ENCODE data around the gene R3HDM1.
"Not testable (repeated sequence)": the region's sequence is repeated elsewhere in the genome, so short reads cannot be mapped to it uniquely, and the experiment has no call there.

Gene R3HDM1

DNA sequence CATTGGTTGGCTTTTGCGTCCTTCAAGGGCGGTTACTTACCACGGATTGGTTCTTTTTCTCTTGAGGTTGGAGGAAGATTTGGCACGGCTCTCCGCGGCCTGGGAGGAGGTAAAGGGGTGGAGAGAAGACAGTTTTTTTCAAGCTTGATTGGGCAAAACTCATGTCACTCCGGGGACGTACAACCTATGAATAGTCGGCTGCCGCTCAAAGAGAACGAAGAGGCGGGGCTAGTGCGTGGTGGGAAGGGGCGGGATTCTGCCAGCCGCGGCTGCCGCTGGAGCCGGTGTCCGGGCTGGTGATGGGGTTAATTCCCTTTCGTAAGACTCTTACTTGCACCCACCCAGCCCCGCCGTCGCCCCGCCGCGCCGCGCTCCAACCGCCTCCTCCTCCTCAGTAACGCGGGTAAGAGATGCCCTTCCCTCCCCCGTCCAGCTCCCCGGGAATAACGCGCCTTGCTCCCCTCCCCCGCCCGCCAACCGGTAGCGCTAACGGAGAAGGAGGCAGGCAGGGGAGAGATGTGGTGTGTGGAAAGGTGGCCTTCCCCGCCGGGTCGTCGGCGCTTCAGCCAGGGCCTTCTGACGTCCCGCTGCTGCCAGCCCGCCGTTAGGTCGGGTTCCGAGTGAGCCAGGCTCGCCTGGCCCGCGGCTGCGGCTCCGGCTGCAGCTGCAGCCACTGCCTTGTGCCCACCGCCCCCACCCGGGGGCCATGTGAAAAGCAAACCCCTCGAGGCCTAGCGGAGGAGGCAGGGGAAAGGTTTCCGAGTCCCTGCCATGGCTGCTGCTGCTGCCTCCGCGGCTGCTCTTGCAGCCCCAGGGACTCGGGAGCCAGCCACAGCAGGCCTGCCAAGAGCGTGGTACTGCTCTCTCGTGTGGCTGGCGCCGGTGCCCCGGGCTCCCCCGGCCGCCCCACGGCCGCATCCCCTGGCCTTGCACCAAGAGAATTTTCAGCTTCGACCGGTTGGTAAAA lies at the start of gene R3HDM1:
Gene R3HDM1 (plus strand): TSS at position 254 of the 967 bp plus-strand sequence. CDS start 73,362 bp downstream, outside the sequence.
- FAIRE-seq = peak; percentile 99

DNA sequence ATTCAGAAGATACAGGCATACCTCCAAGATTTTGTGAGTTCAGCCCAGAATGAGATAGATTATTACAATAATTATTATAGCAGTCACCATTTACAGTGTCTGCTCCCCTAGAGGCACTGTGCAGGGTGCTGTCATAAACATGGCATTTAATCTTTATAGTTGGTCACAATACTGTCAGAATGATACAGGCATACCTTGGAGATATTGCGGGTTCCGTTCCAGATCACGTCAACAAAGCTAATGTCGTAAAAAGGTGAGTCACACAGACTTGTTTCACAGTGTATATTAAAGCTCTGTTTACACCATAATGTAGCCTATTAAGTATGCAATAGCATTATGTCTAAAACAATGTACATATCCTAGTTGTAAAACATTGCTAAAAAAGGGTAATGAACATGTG lies 45.8 kb upstream of the R3HDM1 start:
- FAIRE-seq = no peak

DNA sequence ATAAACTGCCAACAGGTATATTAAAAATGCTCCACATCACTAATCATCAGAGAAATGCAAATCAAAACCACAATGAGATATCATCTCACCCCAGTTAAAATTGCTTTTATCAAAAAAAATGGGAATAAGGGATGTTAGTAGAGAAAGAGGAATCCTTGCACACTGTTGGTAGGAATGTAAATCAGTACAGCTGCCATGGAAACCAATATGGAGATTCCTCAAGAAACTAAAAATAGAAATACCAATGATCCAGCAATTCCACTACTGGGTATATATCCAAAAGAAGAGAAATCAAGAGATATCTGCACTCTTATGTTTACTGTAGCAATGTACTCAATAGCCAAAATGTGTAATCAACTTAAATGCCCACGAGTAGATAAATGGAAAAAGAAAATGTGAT lies 40.9 kb upstream of the R3HDM1 start:
- FAIRE-seq = no peak

DNA sequence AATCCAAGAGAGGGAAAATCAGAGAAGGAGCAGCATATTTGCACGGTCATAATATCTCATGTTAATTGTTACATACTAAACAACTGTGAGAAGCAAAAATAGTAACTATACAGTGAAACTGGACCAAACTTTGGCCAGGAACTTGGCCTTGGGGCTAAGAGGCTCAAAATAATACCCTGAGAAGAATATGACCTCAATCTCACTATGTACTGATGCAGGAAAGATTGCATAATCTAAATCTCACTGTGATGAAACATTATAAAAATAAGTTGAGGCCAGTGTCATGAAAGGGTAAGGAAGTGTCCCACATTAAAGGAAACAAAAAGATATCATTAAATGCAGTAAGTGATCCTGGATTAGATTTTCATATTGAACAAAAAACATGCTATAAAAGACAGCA lies 36.8 kb upstream of the R3HDM1 start:
- FAIRE-seq = no peak

DNA sequence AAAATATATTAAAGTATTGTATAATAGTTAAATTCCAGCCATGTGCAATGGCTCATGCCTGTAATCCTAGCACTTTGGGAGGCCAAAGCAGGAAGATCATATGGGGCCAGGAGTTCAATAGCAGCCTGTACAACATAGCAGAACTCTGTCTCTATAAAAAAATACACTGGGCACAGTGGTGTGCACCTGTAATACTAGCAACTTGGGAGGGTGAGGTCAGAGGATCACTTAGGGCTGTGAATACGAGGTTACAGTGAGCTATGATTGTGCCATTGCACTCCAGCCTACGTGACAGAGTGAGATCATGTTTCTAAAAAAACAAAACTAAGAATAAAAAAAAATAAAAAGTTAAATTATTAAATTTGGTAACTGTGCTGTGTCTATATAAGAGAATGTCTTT lies 36.4 kb upstream of the R3HDM1 start:
- no peak for FAIRE-seq

DNA sequence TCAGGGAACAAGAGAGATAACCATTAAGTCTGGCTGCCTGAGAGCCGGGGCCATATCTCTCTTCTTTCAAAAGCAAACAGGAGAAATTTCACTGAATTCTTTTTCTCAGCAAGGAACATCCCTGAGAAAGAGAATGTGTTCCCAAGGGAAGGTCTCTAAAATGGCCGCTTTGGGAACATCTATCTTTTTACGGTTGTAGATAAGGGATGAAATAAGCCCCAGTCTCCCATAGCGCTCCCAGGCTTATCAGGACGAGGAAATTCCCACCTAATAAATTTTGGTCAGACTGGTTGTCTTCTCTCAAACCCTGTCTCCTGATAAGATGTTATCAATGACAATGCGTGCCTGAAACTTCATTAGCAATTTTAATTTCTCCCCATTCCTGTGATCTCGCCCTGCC lies 32.7 kb upstream of the R3HDM1 start:
- FAIRE-seq = not testable (repeated sequence)

DNA sequence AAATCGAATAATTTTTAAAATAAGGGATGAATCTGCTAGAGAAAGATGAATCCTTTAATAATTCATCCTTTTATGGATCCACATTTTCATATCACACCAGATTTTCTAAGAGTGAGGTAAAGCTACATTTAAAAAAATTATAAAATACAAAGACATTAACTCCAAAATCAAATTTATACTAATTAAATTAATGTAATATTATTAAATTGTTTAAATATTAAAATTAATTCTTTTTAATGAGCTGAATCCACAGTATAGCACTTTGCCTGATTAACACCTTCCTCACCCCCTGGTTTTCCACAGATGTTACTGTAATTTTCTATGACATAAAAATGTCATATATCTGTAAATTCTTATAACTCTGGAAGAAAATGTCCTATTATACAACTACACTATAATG lies 26.5 kb upstream of the R3HDM1 start:
- FAIRE-seq = no peak

DNA sequence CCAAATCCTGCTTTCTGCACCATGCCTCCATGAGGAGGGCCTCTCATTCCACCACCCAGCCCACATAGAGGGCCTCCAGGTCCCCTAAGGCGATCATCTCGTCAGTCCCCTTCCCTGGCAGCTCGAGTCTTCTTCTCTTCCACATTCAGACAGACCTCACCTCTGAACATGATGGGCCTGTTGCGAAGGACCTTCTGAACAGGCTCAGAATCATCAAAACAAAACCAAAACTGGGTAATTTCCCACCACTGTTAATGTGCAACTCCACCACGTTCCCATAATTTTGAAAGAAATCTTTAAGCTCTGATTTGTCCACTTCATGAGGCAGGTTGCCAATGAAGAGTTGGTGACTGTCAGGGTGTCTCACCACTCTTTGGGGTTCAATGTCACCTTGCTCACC lies 20.7 kb upstream of the R3HDM1 start:
- no peak for FAIRE-seq

DNA sequence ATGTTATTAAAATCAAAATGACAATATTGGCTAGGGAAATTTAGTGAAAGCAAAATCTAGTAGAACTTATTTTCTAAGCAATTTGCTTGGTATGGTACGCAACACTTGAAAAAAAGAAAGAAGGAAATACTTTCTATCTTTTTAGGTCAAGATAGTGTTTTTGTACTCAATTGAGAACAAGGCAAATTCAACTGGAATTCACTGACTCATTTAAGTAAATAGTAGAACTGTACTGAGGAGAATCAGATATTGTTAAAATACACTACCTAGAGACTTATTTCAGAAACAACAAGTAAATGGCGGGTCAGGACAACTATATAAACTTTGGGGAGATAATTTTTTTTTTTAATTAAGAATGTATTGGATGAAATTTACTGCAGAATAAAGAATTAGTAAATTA lies 19.2 kb upstream of the R3HDM1 start:
- no peak for FAIRE-seq

DNA sequence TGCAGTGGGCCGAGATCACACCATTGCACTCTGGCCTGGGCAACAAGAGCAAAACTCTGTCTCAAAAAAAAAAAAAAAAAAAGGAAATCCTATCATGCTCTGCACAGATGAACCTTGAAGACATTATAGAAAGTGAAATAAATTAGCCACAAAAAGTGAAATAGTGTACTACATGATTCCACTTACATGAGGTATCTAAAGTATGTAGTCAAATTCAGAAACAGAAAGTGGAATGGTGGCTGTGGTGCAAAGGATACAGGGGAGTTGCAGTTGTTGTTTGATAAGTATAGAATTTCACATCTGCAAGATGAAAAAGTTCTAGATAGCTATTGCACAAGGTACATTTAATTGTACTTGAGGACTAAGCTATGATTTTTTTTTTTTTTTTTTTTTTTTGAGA lies 5.5 kb upstream of the R3HDM1 start:
- FAIRE-seq = no peak

DNA sequence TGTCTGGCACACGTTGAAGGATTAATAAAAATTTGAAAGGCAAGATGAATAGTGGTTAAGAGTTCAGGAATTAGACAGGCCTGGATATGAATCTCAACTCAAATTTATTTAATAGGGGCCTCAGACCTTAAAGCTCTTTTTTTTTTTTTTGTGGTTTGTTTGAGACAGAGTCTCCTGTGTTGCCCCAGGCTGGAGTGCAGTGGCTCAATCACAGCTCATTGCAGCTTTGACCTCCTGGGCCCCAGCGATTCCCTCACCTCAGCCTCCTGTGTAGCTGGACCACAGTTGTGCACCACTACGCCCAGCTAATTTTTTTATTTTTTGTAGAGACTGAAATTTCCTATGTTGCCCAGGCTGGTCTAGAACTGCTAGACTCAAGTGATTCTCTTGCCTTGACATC lies 3.3 kb upstream of the R3HDM1 start:
- no peak for FAIRE-seq

DNA sequence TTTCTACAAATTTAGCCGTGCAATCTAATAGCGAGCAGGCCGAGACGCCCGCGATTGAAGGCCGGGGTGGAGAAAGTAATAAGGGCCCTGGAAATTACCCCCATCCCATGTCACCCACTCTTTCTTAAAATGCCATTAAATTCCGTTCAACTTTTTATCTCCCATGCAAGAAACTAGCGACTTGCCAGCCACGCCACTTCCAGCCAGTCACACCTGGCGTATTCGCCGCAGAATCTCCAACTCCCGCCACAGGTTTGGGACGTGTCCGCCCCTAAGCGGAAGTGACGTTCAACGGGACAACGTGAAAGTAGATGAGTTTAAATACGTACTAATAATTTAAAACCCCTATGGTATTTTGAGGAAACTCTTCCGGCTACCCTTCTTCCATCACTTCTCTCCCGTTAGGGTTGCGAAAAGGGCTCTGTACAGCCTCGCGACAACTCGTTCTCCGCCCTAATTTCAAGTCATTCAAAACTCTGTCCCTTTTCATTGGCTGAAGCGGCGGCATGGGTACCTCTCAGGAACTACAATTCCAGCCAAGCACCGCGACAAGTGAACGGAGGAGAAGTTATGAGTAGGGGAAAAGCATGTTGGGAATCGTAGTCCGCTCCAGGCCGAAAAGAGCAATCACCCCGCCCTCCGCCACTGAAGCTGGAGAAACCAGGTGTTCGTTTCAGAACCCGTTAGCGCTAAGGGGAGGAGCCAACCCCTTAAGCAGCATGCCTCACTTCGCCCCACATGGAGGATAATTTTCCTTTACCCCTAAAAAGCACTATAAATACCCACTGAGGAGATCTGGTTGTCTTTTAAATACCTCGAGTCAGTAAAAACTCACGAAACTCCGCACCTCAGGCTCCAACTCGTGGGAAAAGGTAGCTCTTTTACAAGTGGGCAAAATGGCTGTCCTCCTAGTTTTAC lies 712 bp upstream of the R3HDM1 start, which contains the start of gene ZRANB3:
Gene ZRANB3 (minus strand): TSS at position 906 of the 918 bp plus-strand sequence.
- no peak for FAIRE-seq

DNA sequence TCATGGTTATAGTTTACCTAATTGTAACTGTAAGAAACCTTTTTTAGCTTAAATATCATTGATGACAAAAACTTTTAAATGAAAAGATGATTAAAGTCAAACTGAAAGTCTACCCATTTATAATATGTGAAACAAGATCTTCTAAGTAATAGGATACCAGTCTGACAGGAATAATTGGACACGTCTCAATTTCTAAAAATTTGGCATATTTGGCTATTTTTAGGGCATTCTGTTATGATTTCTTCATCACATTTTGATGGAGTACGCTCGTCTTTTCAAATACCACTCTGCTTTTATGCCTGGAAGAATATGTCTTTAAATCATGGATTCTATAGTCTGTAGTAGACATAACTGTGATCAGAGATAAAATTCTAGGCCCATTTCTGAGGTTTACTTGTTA lies 1.3 kb downstream of the R3HDM1 start:
- no peak for FAIRE-seq

DNA sequence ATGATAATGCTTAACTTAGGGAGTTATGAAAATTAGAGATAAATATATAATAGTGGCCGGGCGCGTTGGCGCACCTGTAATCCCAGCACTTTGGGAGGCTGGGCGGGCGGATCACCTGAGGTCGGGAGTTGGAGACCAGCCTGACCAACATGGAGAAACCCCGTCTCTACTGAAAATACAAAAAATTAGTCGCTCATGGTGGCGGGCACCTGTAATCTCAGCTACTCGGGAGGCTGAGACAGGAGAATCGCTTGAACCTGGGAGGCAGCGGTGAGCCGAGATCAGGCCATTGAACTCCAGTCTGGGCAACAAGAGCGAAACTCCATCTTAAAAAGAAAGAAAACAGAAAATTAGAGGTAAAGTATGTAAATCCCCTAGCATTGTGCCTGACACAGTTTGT lies 2.3 kb downstream of the R3HDM1 start:
- FAIRE-seq = not testable (repeated sequence)

DNA sequence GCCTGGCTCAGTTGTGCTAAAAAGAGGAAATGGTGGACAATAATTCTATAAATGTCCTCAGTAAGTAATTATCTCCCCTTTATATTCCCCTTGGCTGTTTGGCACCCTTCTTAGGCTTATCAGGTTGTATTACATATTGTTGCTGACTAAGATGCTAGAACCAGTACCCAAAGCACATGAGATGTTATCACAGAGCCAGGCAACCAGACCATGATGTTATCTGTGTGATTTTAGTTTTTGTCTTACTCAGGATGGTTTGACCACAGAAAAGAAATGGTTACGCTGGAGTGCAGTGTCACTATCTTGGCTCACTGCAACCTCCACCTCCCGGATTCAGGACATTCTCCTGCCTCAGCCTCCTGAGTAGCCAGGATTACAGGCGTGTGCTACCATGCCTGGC lies 15.2 kb downstream of the R3HDM1 start:
- no peak for FAIRE-seq

DNA sequence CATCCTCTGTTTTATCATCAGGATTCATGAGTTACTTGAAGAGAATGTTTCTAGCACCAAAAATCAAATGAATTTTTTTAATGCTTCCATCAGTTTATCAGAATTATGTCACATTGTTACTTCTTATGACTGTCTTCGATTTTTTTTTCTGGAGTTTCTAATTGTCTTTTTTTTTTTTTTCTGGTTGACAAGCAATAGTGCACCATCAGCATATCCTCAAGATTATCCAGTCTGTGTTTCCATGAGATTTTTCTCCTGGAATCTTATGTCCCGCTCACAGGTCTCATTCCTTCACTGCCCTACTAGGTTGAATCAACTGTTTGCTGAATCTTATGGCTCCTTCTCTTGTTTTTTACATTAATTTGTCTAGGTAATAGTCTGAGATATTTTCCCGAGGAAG lies 16.0 kb downstream of the R3HDM1 start:
- FAIRE-seq = no peak

DNA sequence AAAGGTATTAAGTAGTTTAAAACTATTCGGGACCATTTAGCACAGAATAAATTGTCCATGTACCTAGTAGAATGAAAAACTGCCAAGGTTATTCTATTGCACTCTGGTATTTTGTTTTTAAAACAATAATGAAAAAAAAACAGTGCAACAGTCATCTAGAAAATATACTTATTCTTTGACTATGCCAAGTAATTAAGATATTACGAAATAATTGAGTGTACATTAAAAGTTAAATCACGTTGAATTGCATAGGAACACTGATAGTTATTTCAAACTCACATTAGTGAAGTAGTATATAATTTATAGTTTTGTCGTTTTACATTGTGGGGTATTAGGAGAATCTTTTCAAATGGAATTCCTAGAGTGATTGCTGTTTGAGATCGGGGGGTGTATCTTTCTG lies 20.1 kb downstream of the R3HDM1 start:
- FAIRE-seq = no peak

DNA sequence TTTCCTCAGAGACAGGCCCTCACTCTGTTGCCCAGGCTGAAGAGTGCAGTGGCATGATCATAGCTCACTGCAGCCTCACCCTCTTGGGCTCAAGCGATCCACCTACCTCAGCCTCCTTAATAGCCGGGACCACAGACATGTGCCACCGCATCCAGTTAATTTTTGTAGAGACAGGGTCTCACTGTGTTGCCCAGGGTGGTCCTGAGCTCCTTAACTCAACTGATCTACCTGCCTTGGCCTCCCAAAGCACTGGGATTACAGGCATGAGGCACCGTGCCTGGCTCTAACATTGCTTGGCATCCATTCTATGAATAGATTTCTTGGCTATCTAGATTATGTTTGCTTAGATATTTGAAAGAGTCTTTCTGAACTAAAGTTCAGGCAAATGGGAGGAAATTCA lies 21.6 kb downstream of the R3HDM1 start:
- no peak for FAIRE-seq

DNA sequence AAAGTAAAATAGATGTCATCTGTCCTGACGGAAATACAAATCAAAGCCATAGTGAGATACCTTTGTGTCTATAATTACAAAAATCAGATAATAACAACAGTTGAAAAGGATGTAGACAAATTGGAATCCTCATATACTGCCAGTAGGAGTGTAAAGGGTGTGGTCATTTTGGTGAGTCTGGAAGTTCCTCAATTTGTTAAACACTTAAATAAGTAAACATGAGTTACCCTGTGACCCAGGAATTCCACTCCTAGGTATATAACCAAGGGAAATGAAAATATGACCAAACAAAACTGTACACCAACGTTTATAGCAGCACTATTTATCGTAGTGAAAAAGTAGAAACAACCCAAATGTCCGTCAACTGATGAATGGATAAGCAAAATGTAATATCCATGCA lies 24.0 kb downstream of the R3HDM1 start:
- no peak for FAIRE-seq

DNA sequence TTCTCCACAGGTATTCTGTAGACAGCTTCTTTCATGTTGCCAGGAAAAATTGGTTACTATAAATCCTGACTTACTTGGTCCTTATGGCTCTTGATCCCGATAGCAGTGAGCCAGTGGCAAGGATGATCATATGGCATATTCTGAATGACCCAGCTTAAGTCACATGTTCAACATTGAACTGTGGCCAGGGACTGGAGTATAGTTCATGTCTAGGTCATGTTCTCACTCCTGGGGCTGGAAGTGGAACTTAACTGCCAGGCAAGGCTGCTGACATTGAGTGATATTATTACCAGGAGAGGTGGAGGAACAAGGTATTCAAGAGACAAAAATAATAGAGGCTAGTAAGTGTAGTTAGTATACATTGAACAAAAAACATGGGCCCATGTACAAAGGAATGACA lies 26.2 kb downstream of the R3HDM1 start:
- no peak for FAIRE-seq

DNA sequence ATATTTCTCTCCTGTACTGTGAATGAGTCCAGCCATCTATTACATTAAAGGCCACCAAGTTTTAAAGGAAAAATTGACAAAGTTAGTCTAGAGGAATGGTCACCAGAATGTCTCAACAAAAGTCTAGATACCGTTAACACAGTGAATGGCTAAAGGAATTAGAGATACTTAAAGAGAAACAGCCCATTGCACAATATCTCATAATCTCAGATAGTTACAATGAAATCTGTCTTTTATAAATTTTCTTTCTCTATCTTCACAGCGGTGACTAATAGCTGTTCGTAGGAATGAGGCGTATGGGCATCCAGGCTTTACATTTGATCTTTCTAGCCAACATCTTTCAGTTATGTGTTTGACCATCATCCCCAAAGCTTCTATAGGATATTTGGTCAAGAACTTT lies 30.6 kb downstream of the R3HDM1 start:
- FAIRE-seq = no peak

DNA sequence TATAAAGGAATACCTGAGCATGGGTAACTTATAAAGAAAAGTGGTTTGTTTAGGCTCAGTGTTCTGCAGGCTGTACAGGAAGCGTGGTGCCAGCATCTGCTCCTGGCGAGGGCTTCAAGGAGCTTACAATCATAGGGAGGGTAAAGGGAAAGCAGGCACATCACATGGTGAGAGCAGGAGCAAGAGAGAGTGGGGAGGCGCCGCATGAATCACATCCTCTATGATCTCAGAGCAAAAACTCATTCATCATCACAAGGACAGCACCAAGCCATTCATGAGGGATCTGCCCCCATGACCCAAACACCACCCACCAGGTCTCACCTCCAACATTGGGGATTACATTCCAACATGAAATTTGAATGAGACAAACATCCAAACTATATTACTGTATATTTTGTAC lies 32.5 kb downstream of the R3HDM1 start:
- FAIRE-seq = no peak

DNA sequence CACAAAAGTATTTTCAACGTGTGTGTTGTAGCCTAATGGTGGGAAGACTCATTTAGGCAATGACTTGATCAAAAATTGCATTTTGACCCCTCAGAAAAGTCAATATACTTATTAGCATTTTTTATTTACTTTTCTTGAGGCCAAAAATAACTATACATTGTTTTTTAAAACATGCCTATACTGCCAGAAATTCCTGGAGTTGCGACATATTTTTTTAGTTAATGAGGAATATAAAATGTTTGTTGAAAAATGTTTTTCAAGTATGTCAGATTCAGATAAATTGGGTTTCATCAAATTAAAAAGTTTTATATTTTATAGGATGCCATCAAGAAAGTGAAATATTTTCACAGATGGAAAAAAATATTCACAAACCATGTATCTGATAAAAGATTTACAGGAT lies 39.6 kb downstream of the R3HDM1 start:
- no peak for FAIRE-seq

DNA sequence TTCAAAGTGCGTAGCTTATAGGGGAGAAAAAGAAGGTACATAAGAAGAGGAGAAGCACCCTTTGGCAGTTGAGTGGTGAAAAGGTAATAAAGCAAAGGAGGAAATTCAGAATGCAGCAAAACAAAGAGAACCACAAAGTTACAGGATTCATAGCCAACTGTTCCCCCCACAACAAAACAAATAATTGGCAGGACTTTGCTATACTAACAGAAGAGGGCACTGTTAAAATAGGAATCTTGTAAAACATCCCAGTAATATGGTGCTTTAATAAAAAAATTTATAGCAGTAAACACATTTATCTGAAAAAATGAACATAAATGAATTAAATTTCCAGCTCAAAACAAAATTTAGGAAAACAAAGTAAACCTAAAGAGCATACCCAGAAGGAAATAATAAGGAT lies 42.3 kb downstream of the R3HDM1 start:
- peak; percentile 8 for FAIRE-seq
